AG04449 (cell line): ENCODE results near the gene CDK5RAP3.

Experiments used
- CTCF ChIA-PET: fragments of 350-600 bp; formaldehyde crosslinking; extraction: SDS; loops from one replicate; lab custom pipeline; 2021; ENCODE audit warnings: antibody characterized with exemption; lab: Yijun Ruan, JAX
- POLR2A ChIA-PET: fragments of 400-600, 350-600 bp; formaldehyde crosslinking; extraction: SDS; loops from one replicate; lab custom pipeline; 2020; ENCODE audit warnings: antibody characterized with exemption, inconsistent platforms; lab: Yijun Ruan, JAX
- DNase-seq: peaks from one replicate; pipeline ENCODE4 v3.0.0-alpha.2; 2010; ENCODE audit warnings: low read depth, low spot score
- H3K4me3 ChIP-seq: 2 replicates; pipeline ENCODE4 v1.5.1; 2011; ENCODE audit warnings: low read depth, mild to moderate bottlenecking, control low read depth, low read length
- CTCF ChIP-seq: IDR thresholded peaks from one replicate; pipeline ENCODE4 v1.5.1; 2011; ENCODE audit warnings: mild to moderate bottlenecking, moderate library complexity, low read length, control low read depth, inconsistent platforms; ENCODE audit not compliant: insufficient read depth; ENCODE audit errors: missing control alignments

Gene CDK5RAP3

GRCh38 chr17:48027322-48027981 is 56.5 kb downstream of the CDK5RAP3 start:
- ChIA-PET POLR2A (interaction anchor here (1.2 to 3.1 kb wide), 5 partner anchors 8 to 71 kb away, joined by 4 to 36 read pairs (median 18); partner anchors contain the start of gene NFE2L1), CTCF (interaction anchor here (0.8 to 7.9 kb wide), 26 partner anchors 8 to 591 kb away, joined by 3 to 305 read pairs (median 8); partner anchors contain the start of genes CBX1, CDK5RAP3, COPZ2 and NFE2L1)
- no peak for TF ChIP-seq CTCF
- H3K4me3 ChIP-seq: no peak overlapping the region
- no peak for DNase-seq

- POLR2A ChIA-PET: interaction anchor here (1.0 kb wide), 1 partner anchor 19 kb away, joined by 7 read pairs; the partner anchor contains the start of gene NFE2L1
These were observed 57.8 kb downstream of the CDK5RAP3 start for GRCh38 chr17:48028736-48029135.

DNA sequence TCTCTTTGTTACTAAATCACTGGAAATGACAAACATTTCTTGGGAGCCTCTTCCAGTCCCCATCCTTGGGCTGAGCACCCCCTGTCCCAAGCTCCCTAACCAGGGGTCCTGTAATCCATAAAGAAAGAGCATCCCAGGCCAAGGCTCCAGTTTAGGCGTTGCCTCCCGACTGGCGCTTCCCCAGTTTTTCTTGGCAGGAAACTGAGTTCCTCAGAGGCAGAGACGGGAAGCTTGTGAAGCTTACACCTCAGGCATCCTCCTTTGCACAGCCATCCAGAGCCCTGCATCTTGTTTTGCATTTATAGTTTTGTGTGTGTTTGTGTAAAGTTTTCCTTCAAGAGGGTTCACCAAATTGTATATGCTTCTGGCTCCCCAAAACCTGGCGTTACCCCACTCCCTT is 59.6 kb downstream of the CDK5RAP3 start:
- ChIA-PET CTCF (interaction anchor here (0.8 to 7.9 kb wide), 12 partner anchors 13 to 99 kb away, joined by 3 to 305 read pairs (median 4); no protein-coding TSS in a partner anchor), POLR2A (interaction anchor here (1.0 to 1.6 kb wide), 3 partner anchors 18 to 60 kb away, joined by 3 to 7 read pairs (median 4); partner anchors contain the start of genes CDK5RAP3 and NFE2L1)

More at GRCh38 chr17:48028736-48029135, 57.8 kb downstream of the CDK5RAP3 start:
- CTCF ChIA-PET: interaction anchor here (0.6 to 7.9 kb wide), 5 partner anchors 7 to 79 kb away, joined by 3 to 305 read pairs (median 15); partner anchors contain the start of gene COPZ2
- H3K4me3 ChIP-seq: no peak overlapping the region
- no peak for TF ChIP-seq CTCF
- no peak for DNase-seq

More for the DNA sequence above, 59.6 kb downstream of the CDK5RAP3 start:
- no peak for TF ChIP-seq CTCF
- DNase-seq: no peak
- no peak overlapping the region for H3K4me3 ChIP-seq
